ENCODE data around the gene MLPH.

DNA sequence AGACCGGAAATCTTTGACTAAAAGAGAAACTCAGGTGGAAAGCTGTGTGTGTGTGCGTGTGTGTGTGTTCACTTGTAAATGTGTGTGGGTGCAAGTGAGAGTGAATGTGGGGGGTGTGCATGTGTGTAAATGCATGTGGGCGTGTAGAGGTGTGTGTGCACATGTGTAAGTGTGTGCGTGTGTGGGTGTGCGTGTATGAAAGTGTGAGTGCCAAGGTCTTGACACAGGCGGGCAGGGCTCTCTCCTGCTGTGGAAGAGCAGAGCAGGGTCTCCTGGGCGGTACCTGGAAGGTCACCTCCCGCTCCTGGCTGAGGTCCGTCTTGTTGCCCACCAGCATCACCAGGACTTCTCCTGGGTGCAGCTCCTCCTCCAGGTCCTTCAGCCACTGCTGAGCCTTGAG lies 89.9 kb downstream of the MLPH start:
- TF ChIP-seq, protein P1, sequence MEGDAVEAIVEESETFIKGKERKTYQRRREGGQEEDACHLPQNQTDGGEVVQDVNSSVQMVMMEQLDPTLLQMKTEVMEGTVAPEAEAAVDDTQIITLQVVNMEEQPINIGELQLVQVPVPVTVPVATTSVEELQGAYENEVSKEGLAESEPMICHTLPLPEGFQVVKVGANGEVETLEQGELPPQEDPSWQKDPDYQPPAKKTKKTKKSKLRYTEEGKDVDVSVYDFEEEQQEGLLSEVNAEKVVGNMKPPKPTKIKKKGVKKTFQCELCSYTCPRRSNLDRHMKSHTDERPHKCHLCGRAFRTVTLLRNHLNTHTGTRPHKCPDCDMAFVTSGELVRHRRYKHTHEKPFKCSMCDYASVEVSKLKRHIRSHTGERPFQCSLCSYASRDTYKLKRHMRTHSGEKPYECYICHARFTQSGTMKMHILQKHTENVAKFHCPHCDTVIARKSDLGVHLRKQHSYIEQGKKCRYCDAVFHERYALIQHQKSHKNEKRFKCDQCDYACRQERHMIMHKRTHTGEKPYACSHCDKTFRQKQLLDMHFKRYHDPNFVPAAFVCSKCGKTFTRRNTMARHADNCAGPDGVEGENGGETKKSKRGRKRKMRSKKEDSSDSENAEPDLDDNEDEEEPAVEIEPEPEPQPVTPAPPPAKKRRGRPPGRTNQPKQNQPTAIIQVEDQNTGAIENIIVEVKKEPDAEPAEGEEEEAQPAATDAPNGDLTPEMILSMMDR (conservative IDR thresholded peaks at IDR 0.05 in 1 of 2, IDR thresholded peaks at IDR 0.05 in 1 of 2; ENCODE audit: extremely low read depth in 1 of 2, insufficient read depth in 1 of 2, low read depth in 1 of 2, low read length in 2 of 2) = no peak
- TF ChIP-seq EZH2 (IDR thresholded peaks at IDR 0.05; ENCODE audit: borderline replicate concordance, low read length) = no peak

All from mammary epithelial cell (primary cell).